Gastrocnemius medialis (tissue), 4 donors: Measurements from ENCODE around the gene GPR4. TPM values are rescaled to one million over a fixed set of nuclear protein-coding genes. Genes with fewer than 3 reads are reported as not detected.
A peak's percentile ranks its signal among the peaks of the same experiment; 100 is the strongest.
"Not testable (repeated sequence)": the region's sequence is repeated elsewhere in the genome, so short reads cannot be mapped to it uniquely, and the experiment has no call there.

Experiments
- ATAC-seq, 2 donors: fragments of 150-250 bp; one replicate each; pipeline ENCODE4 v1.9.1; 2016
- DNase-seq, 2 donors: peaks; one replicate each; pipeline ENCODE4 v3.0.0-alpha.2; 2019
- H3K27ac ChIP-seq, 4 donors: fragments of 200-600 bp; sonication (generic); 1 replicate in 1 of 4; 2 replicates in 3 of 4; pipeline ENCODE4 v1.5.1; 2016 to 2018; ENCODE audit warnings: mild to moderate bottlenecking in 2 of 4, moderate library complexity in 1 of 4
- H3K27me3 ChIP-seq, 3 donors: fragments of 200-600 bp; sonication (generic) in 2 of 3; 1 replicate in 1 of 3; 2 replicates in 2 of 3; pipeline versions ENCODE4 v1.5.1 to v1.6.0; 2016 to 2019; ENCODE audit warnings: mild to moderate bottlenecking in 1 of 3, moderate library complexity in 1 of 3
- H3K36me3 ChIP-seq, 2 donors: fragments of 200-600 bp; sonication (generic) in 1 of 2; one replicate each; pipeline ENCODE4 v1.5.1; 2017 to 2018
- H3K4me1 ChIP-seq, 2 donors: fragments of 200-600 bp; sonication (generic) in 1 of 2; one replicate each; pipeline ENCODE4 v1.5.1; 2016 to 2017; ENCODE audit warnings: mild to moderate bottlenecking in 2 of 2
- H3K4me3 ChIP-seq, 4 donors: fragments of 200-600 bp; sonication (generic) in 3 of 4; 1 replicate in 1 of 4; 2 replicates in 3 of 4; pipeline ENCODE4 v1.5.1; 2016 to 2019; ENCODE audit warnings: mild to moderate bottlenecking in 2 of 4
- H3K9me3 ChIP-seq, 3 donors: fragments of 200-600 bp; sonication (generic) in 2 of 3; 1 replicate in 1 of 3; 2 replicates in 2 of 3; pipeline ENCODE4 v1.5.1; 2016 to 2019
- CTCF ChIP-seq, 5 experiments: fragments of 450-650 bp in 3 of 5; fragments of 200-600 bp in 2 of 5; sonication (generic) in 2 of 5; IDR thresholded peaks in 4 of 5; conservative IDR thresholded peaks in 1 of 5; 1 replicate in 4 of 5; 2 replicates in 1 of 5; pipeline ENCODE4 v1.5.1; 2016 to 2019; ENCODE audit warnings: antibody characterized with exemption in 5 of 5, mild to moderate bottlenecking in 3 of 5, moderate library complexity in 3 of 5
- POLR2A ChIP-seq, 2 donors: fragments of 450-650 bp; IDR thresholded peaks; one replicate each; pipeline ENCODE4 v1.6.1; 2017; ENCODE audit warnings: antibody characterized with exemption in 2 of 2, mild to moderate bottlenecking in 2 of 2, moderate library complexity in 2 of 2
- in situ Hi-C, 4 donors: fragments of 200-750 bp; cut with MboI; loops; one replicate each; pipeline versions ENCODE4 v1.15.0 to v1.8.0; 2017; ENCODE audit warnings: low sequenced_read_pairs in 4 of 4
- intact Hi-C: fragments of 100-400 bp; cut with DNase I; formaldehyde crosslinking; loops from one replicate; pipeline ENCODE4 v1.15.1; 2023; ENCODE audit warnings: low total_unique reads
- total RNA-seq, 4 donors: library from RNA; depleted of rRNA; stranded (reverse); fragments of >200 nt; gene quantifications; one replicate each; pipeline versions ENCODE4 v1.1.0 to v1.2.3, GENCODE V29; 2016

Gene GPR4
- total RNA-seq, 4 donors from 2014 or later, result 0.46 to 4.2 (median 2.2) TPM

GRCh38 chr19:45616704-45617017 lies 14.6 kb upstream of the GPR4 start:
- TF ChIP-seq CTCF (IDR thresholded peaks at IDR 0.05 in 4 of 5, conservative IDR thresholded peaks at IDR 0.05 in 1 of 5) (no peak), POLR2A (IDR thresholded peaks at IDR 0.05) (no peak)
- Histone ChIP-seq H3K4me1 (peaks cover 3 to 6% of the 10 kb centered on the region in 2 donors), H3K36me3 (peaks cover 0 to 3% of the 10 kb centered on the region in 2 donors), H3K27me3 (no peaks in the 10 kb centered on the region), H3K4me3 (no peak overlapping the region), H3K27ac (peak overlapping the region in 1 of 4 donors; percentile 66), H3K9me3 (no peaks in the 10 kb centered on the region)
- in situ Hi-C loops, result no loop called here
- no peak for DNase-seq
- intact Hi-C loops, result no loop called here
- no peak for ATAC-seq

DNA sequence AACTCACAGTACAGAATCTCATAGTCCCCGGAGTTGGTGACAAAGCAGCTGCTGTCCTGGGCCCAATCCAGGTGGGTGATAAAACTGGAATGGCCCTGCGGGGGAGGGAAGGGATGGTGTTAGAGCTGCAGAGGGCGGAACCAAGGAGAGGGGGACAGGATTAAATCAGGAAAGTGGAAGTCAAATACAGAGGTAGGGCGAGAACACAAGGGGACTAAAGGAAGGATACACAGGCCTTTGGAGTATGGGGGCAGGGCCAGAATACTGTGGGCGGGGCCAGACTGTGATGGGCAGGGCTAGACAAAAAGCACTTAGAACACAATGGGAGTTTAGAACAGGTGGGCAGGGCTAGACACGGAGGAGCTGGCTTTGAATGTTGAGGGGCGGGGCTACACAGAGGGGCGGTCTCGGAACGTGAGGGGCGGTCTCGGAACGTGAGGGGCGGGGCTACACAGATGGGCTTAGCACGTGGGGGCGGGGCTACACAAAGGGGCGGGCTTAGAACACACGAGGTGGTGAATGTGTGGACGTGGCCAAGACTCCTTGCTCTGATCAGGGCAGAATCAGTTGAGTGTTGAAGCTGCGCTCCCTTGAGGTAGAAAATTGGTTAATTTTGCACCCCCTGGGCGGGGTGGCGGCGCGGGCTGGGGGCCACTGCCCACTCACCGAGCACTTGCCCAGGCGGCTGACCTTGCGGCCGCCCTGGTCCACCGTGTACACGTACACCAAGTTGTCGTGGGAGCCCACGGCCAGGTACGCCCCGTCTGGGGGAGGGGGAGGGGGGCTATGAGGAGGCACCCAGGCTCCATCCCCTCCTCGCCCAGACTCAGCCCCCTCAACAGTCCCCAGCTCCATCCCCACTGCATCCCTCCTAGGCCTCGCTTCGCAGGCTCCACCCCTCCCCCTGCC lies 14.0 kb upstream of the GPR4 start:
- no peak for TF ChIP-seq POLR2A (IDR thresholded peaks at IDR 0.05)
- no peak for TF ChIP-seq CTCF (IDR thresholded peaks at IDR 0.05 in 4 of 5, conservative IDR thresholded peaks at IDR 0.05 in 1 of 5)
- in situ Hi-C loops (no loop called here), intact Hi-C loops (no loop called here)
- Histone ChIP-seq H3K4me3 (peak overlapping the region in 2 of 4 donors; percentile 1 to 2), H3K27me3 (no peaks in the 10 kb centered on the region), H3K4me1 (peaks cover 3 to 6% of the 10 kb centered on the region in 2 donors), H3K27ac (peak overlapping the region; percentile 46 to 73 (median 62)), H3K9me3 (no peaks in the 10 kb centered on the region), H3K36me3 (peaks cover 0 to under 1% of the 10 kb centered on the region in 2 donors)
- DNase-seq, result peak; percentile 60 to 86
- ATAC-seq, result peak; percentile 90 to 97

DNA sequence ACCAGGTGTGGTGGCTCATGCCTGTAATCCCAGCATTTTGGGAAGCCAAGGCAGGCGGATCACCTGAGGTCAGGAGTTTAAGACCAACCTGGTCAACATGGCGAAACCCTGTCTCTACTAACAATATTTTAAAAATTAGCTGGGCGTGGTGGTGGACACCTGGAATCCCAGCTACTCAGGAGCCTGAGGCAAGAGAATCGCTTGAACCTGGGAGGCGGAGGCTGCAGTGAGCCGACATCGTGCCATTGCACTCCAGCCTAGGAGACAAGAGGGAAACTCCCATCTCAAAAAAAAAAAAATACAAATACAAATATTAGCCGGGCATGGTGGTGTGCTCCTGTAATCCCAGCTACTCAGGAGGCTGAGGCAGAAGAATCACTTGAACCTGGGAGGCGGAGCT lies 13.0 kb upstream of the GPR4 start:
- intact Hi-C loops, result not testable (repeated sequence)

GRCh38 chr19:45613926-45614725 lies 12.1 kb upstream of the GPR4 start:
- intact Hi-C loops (no loop called here), in situ Hi-C loops (no loop called here)
- Histone ChIP-seq H3K27ac (peak overlapping the region; percentile 18 to 54 (median 47)), H3K4me3 (no peak overlapping the region), H3K9me3 (no peaks in the 10 kb centered on the region), H3K4me1 (peaks cover 3 to 6% of the 10 kb centered on the region in 2 donors), H3K27me3 (no peaks in the 10 kb centered on the region), H3K36me3 (no peaks in the 10 kb centered on the region)
- ATAC-seq, result peak; percentile 30 to 31
- no peak for TF ChIP-seq CTCF (IDR thresholded peaks at IDR 0.05 in 4 of 5, conservative IDR thresholded peaks at IDR 0.05 in 1 of 5)
- no peak for TF ChIP-seq POLR2A (IDR thresholded peaks at IDR 0.05)
- DNase-seq, result no peak

More for the DNA sequence above, 13.0 kb upstream of the GPR4 start:
- peak overlapping the region in 1 of 4 donors; percentile 52 for H3K27ac ChIP-seq
- H3K4me1 ChIP-seq, H3K9me3 ChIP-seq, ATAC-seq, H3K36me3 ChIP-seq, H3K4me3 ChIP-seq, in situ Hi-C loops, DNase-seq, H3K27me3 ChIP-seq: not testable (repeated sequence)

GRCh38 chr19:45608948-45609347 lies 6.9 kb upstream of the GPR4 start:
- no peak for ATAC-seq
- H3K36me3 ChIP-seq, result no peaks in the 10 kb centered on the region

More at GRCh38 chr19:45608948-45609347, 6.9 kb upstream of the GPR4 start:
- Histone ChIP-seq H3K27me3 (no peaks in the 10 kb centered on the region), H3K4me3 (no peak overlapping the region), H3K9me3 (no peaks in the 10 kb centered on the region), H3K4me1 (peaks cover 4 to 5% of the 10 kb centered on the region in 2 donors), H3K27ac (no peak overlapping the region)
- intact Hi-C loops (no loop called here), in situ Hi-C loops (loop anchor here in 1 of 4 donors (5.0 kb wide), 1 partner anchor 33 kb away; no protein-coding TSS in a partner anchor)
- no peak for TF ChIP-seq CTCF (IDR thresholded peaks at IDR 0.05 in 4 of 5, conservative IDR thresholded peaks at IDR 0.05 in 1 of 5)
- TF ChIP-seq POLR2A (IDR thresholded peaks at IDR 0.05), result no peak
- no peak for DNase-seq
